ENCODE data around the gene RIPPLY3. TPM values are rescaled to one million over a fixed set of nuclear protein-coding genes. Genes with fewer than 3 reads are reported as not detected.
A peak's percentile ranks its signal among the peaks of the same experiment; 100 is the strongest.

The RIPPLY3 gene
- total RNA-seq, 3 donors from 2014 or later (not counting 1 experiment from before 2014, with no cell fraction given), result not detected

GRCh38 chr21:36962098-36962780 lies 44.3 kb upstream of the RIPPLY3 start:
- Histone ChIP-seq H3K36me3 (ENCODE audit: control insufficient read depth, insufficient read depth, low read length) (peaks cover 10% of the 10 kb centered on the region), H3K27me3 (ENCODE audit: control insufficient read depth, insufficient read depth, low read length) (no peaks in the 10 kb centered on the region), H3K4me1 (ENCODE audit: control insufficient read depth, insufficient read depth, low read length) (peaks cover 12% of the 10 kb centered on the region), H3K27ac (ENCODE audit: low read length) (no peak overlapping the region), H3K4me3 (ENCODE audit: low read length) (no peak overlapping the region), H3K9me3 (ENCODE audit: control insufficient read depth, insufficient read depth, low read length) (no peaks in the 10 kb centered on the region)
- no peaks in the 10 kb centered on the region for H3K9me3 Mint-ChIP-seq
- H3K4me1 Mint-ChIP-seq, result peaks cover 12 to 14% of the 10 kb centered on the region in 2 donors
- DNase-seq, result no peak
- no peak for TF ChIP-seq CTCF (IDR thresholded peaks at IDR 0.05)
- no peaks in the 10 kb centered on the region for H3K36me3 Mint-ChIP-seq
- H3K27ac Mint-ChIP-seq, result no peak overlapping the region
- intact Hi-C loops (cut with micrococcal nuclease), result no loop called here
- 89% methylated on average over 10 of the region's 11 CpGs for WGBS (ENCODE audit: insufficient coverage)
- H3K27me3 Mint-ChIP-seq (ENCODE audit: low read depth in 2 of 2), result no peaks in the 10 kb centered on the region
- no peak for ATAC-seq
- H3K4me3 Mint-ChIP-seq, result no peak overlapping the region

- no peak for TF ChIP-seq CTCF (IDR thresholded peaks at IDR 0.05)
- no peaks in the 10 kb centered on the region for H3K27me3 ChIP-seq (ENCODE audit: control insufficient read depth, insufficient read depth, low read length)
- ATAC-seq (no peak), DNase-seq (no peak)
- intact Hi-C loops (cut with micrococcal nuclease), result no loop called here
- Mint-ChIP-seq H3K9me3 (no peaks in the 10 kb centered on the region), H3K36me3 (no peaks in the 10 kb centered on the region), H3K4me3 (peak overlapping the region; percentile 93), H3K4me1 (peaks cover 13% of the 10 kb centered on the region in 2 donors), H3K27ac (peak overlapping the region; percentile 87 to 89), H3K27me3 (ENCODE audit: low read depth in 2 of 2) (no peaks in the 10 kb centered on the region)
- H3K4me3 ChIP-seq (ENCODE audit: low read length), result no peak overlapping the region
- peaks cover 10% of the 10 kb centered on the region for H3K36me3 ChIP-seq (ENCODE audit: control insufficient read depth, insufficient read depth, low read length)
- H3K27ac ChIP-seq (ENCODE audit: low read length), result no peak overlapping the region
- peaks cover 12% of the 10 kb centered on the region for H3K4me1 ChIP-seq (ENCODE audit: control insufficient read depth, insufficient read depth, low read length)
- WGBS (ENCODE audit: insufficient coverage), result 92% methylated on average over 4 of the region's 4 CpGs
- H3K9me3 ChIP-seq (ENCODE audit: control insufficient read depth, insufficient read depth, low read length), result no peaks in the 10 kb centered on the region
Measured at GRCh38 chr21:36964398-36964797, 42.1 kb upstream of the RIPPLY3 start.

GRCh38 chr21:36964827-36965719 lies 41.4 kb upstream of the RIPPLY3 start:
- Mint-ChIP-seq H3K9me3 (no peaks in the 10 kb centered on the region), H3K27ac (peak overlapping the region; percentile 87 to 89), H3K27me3 (ENCODE audit: low read depth in 2 of 2) (no peaks in the 10 kb centered on the region), H3K4me3 (peak overlapping the region; percentile 93), H3K36me3 (no peaks in the 10 kb centered on the region), H3K4me1 (peaks cover 9 to 13% of the 10 kb centered on the region in 2 donors)
- Histone ChIP-seq H3K9me3 (ENCODE audit: control insufficient read depth, insufficient read depth, low read length) (no peaks in the 10 kb centered on the region), H3K4me1 (ENCODE audit: control insufficient read depth, insufficient read depth, low read length) (peaks cover 12% of the 10 kb centered on the region), H3K27ac (ENCODE audit: low read length) (no peak overlapping the region), H3K27me3 (ENCODE audit: control insufficient read depth, insufficient read depth, low read length) (no peaks in the 10 kb centered on the region), H3K4me3 (ENCODE audit: low read length) (no peak overlapping the region), H3K36me3 (ENCODE audit: control insufficient read depth, insufficient read depth, low read length) (peaks cover 10% of the 10 kb centered on the region)
- ATAC-seq (no peak), DNase-seq (peak in 1 of 2 donors; percentile 13)
- no peak for TF ChIP-seq CTCF (IDR thresholded peaks at IDR 0.05)
- WGBS (ENCODE audit: insufficient coverage), result 91% methylated on average over 7 of the region's 8 CpGs
- intact Hi-C loops (cut with micrococcal nuclease), result no loop called here

Measured in natural killer cell (primary cell).